GM18868 (cell line): Measurements from ENCODE around the gene EIF2B1.
"Not testable (repeated sequence)": the region's sequence is repeated elsewhere in the genome, so short reads cannot be mapped to it uniquely, and the experiment has no call there.

ENCODE experiments used
- ATAC-seq: cut with Tn5 transposase; IDR thresholded peaks from one replicate; pipeline ENCODE4 v1.9.1; 2021; ENCODE audit warnings: mild to moderate bottlenecking, moderate library complexity; ENCODE audit not compliant: unreplicated experiment

Gene EIF2B1

DNA sequence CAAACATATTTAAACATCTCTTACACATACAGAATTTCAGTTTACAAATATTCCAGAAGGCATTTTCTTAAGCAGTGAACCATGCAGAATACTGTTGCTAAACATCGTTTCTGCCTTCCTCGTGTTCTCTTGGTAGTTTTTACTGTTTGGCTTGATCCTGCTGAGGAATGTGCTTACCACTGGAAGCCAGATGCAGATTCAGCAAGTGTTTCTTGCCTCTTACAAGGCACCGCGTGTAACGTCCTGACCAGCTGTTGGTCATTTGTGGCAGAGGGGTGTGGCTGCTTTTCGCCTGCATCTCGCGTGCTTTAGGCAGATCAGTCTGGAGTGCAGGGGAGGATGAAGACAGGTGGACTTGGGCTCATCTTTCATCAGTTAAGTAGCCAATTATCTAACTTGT lies 12.4 kb downstream of the EIF2B1 start:
- no peak for ATAC-seq

DNA sequence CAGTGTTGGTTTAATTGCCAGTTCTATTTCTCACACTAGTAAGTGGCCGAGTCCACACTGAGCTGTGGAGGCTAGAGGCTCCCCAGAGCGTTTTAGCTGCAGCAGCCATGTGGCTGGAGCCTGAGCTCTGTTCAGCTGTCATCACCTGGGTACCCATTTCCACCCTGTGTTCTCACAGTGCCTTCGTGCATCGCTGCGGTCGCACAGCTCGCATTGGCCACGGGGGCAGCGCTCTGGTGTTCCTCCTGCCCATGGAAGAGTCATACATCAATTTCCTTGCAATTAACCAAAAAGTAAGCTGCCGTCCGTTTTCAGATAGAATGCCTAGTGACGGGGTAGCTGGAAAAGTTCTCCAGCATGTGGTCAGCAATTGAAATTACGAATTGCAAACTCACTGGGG lies 15.9 kb downstream of the EIF2B1 start:
- no peak for ATAC-seq

DNA sequence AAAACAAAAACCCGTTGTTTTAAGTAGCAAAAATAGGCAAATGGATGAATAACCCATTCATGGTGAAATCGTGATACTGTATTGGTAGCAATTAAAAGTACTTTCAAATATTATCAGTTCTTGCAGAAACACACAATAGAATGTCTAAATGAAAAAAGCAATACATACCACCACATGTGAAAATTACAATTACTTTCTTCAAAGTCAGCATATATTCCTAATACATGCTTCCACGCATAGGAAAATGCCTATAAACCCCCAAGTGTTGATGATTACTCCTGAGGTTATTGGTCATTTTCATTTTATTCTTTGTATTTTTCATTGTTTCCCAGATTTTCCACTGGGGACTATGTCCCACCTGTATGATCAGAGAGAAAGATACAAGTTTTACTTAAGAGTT lies 16.3 kb downstream of the EIF2B1 start:
- no peak for ATAC-seq

DNA sequence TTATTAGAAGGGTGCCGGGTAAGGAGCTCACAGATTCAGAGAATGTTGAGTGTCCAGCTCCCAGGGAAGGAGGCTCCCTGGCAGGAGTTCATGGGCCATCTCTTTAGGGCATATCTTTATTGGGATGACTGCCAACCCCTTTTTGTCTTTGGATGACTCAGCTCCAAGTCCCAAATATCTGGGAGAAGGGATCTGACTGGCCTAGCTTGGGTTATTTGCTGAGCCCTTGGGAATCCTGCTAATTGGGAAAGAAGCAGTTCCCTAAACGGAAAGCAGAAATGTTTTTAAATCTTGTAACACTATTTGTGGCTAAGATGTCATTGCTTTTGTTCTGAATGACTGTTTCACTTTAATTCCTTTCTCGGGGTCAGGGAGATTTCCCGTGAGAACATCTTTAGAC lies 19.0 kb downstream of the EIF2B1 start:
- no peak for ATAC-seq

DNA sequence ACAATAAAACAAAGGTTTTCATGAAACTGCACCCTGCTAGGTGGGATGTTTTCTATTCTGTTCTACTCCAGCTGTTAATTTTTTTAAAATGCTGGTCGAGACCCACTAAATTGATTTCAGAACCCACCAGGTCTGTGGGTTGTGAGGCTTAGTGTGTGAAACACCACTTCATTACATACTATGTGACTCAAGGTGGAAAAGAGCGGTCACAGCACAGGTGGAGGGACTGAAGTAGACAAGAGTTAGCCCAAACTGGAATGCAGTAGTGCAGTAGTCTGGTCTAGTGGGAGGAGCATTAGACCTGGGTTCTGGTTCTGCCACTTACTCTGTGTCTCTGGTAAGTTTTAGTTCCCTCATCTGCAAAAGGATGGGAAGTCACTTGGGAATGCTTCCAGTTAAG lies 19.4 kb downstream of the EIF2B1 start:
- ATAC-seq = no peak

DNA sequence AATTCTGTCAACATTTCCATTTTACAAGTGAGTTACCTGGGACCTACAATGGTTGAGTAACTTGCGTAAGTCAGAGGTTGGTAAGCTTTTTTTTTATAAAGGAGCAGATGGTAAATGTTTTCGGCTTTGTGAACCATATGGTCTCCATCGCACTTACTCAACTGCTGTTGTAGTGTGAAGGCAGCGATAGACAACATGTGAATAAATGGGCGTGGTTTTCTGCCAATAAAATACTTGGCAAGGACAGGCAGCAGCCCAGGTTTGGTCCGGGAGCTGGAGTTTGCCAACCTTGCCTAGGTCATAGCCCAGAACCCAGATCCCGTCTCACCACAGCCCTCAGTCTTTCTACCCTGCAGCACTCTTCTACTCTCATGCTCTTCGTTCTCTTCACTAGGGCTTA lies 25.3 kb downstream of the EIF2B1 start:
- no peak for ATAC-seq

DNA sequence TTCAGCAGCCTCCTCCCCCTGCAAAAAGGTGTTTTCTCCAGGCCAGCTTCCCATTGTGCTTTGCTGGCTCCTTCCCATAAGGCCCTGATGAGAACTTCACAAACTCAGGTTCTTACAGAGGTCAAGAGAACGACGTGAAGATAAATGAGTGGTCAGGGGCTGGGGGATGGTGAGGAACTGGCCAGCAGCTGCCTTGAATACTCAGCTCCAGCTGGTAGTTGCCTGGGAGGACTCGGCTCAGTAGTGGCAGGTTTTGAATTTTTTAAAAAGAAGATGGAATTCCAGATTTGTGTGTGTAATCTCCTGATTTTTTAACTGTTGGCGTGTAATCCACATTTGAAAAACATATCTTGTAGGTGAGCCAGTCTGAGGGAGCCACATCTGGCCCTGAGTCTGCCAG lies 25.7 kb downstream of the EIF2B1 start:
- no peak for ATAC-seq

DNA sequence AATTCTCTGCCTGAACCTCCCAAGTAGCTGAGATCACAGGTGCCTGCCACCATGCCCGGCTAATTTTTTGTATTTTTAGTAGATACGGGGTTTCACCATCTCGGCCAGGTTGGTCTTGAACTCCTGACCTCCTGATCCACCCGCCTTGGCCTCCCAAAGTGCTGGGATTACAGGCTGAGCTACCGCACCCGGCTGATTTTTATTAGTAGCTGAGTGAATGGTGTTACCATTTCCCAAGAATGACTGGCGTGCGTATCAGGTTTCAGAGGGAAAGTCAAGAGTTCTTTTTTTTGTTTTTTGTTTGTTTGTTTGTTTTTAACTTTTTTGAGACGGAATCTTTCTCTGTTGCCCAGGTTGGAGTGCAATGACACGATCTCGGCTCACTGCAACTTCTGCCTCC lies 30.0 kb downstream of the EIF2B1 start:
- not testable (repeated sequence) for ATAC-seq

DNA sequence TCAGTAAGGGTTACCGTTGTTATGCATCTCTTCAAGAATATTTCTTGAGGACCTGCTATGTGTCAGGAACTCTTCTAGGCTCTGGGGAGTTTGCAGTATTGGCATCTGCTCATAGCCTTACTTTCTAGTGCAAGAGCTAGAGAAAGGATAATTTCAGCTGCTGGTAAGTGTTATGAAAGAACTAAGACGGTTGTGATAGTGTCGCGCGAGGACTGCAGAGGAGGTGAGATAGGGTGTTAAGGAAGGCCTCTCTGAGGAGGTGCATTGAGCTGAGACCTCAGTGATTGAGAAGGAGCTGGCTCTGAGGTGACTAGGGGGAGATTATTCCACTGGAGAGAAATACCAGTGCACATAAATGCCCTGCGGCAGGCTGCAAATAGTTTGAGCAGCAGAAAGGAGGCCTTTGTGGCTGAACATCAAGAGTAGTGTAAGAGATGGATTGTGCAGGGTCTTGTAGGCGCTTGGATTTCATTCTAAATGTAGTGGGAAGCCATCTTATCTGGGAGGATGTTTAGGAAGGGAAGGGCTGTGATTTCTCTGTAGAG lies 30.8 kb downstream of the EIF2B1 start:
- ATAC-seq = no peak

DNA sequence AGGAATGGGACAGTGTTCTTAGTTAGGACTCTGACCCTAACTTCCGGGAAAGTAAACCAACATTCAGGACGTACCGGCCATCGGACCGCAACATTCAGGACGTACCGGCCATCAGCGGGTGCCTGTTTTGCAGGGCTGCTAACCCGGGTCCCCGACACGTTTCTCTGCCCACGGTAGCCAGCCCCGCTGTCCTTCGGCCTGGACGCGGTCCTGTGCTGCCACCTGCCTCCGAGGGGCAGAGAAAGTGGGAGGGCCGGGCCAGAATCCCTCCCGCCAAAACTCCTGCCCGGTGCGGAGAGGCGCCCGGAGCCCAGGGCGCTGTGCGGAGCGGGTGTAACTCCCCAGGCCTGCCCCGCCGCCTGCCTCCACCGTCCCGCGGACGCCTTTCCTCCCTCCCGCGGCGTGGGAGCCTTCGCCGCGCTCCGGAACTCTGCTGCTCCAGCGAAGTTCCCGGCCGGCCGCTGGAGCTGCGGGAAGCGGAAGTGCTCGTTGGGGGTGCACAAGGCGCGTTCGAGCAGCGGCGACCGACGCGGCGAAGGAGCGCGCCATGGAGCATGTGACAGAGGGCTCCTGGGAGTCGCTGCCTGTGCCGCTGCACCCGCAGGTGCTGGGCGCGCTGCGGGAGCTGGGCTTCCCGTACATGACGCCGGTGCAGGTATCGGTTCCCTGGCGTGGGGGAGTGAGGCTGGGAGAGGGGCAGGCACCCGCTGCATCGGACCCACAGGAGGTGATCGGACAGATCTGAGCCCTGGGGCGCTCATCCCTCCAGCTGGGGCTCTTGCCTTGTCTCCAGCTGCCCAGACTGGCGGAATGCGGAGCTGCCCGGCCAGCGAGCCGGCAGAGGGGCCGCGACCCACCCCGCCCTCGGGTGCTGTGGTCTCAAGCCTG lies 31.6 kb downstream of the EIF2B1 start, which contains the start of gene DDX55:
TSS of gene DDX55 (plus strand) at position 498 of the 888 bp plus-strand sequence. CDS start at position 548, 50 bp downstream.
- peak; percentile 91 for ATAC-seq

DNA sequence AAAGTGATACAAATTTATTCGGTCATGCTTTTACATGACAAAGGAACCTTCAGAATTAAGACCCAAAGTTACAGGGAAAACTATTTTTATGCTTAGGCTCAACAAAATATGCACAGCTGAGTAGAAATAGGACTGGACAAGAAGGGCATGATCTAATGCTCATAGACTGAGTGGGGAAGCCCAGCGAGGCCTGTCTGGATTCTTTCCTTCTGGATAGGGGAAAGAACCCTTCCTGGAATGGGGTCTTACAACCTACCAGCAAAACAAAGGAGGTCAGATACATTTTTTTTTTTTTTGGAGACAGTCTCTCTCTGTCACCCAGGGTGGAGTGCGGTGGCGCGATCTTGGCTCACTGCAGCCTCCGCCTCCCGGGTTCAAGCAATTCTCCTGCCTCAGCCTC lies 33.8 kb downstream of the EIF2B1 start:
- ATAC-seq = no peak

DNA sequence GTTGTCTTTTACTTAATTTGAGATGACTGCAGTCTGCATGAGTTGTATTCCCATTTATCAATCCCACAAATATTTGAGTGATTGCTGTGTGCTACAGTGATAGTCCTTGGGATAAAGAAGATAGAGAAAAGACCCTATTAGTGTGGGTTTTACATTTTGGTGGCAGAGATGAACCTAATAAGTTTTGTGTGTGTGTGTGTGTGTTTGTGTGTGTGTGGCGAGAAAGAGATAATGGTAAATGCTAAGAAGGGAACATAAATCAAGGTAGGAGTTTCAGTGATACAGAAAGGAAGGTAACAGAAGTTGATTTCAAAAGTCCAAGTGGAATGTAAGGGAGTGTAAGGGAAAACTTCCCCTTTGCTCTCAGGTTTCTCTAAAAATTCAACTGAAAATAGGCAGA lies 34.2 kb downstream of the EIF2B1 start:
- no peak for ATAC-seq

DNA sequence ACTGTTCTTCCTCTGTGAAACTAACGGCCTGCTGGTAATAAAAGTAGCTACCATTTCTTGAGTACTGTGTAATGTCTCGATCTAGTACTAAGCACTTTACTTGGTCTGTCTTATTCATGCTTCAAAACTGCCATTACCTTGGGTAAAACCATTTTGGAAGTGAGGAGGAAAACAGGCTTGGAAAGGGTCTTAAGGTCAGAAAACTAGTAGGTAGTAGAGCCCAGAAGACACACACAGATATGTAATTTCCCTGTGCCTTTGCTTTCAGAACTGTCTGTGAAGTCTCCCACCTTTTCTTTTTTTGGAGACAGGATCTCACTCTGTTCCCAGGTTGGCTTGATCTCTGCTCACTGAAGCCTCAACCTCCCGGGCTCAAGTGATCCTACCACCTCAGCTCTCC lies 35.0 kb downstream of the EIF2B1 start:
- ATAC-seq = no peak

DNA sequence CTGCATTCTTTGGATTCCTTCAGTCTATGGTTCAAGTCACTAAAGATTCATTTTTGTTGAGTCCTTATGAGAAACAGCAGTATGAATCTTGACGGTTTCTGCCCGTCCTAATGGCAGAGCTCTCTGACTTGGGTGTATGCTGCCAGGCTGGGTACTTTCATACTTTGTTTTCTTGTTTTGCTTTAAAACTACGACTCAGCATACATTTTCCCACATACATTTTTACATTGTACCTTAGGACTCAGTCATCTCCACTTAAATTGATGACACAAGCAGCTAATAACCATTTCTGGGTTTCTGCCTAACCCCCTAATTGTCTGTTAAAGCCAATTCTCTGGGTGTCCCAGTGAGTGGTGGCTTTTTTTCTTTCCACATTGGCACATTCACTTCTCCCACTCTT lies 36.4 kb downstream of the EIF2B1 start:
- no peak for ATAC-seq

DNA sequence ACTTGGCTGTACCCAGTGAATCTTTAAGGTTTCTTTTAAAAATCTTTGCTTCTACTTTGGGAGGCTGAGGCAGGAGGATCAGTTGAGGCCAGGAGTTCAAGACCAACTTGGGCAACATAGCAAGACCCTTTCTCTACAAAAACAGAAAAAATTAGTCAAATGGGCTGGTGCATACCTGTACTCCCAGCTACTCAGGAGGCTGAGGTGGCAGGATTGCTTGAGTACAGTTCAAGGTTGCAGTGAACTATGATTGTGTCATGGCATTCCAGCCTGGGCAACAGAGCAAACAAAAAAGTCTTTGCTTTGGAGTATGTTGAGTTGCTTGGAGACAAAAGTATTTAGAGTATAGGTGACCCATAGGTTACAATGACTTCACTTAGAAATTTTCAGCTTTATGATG lies 37.8 kb downstream of the EIF2B1 start:
- no peak for ATAC-seq

DNA sequence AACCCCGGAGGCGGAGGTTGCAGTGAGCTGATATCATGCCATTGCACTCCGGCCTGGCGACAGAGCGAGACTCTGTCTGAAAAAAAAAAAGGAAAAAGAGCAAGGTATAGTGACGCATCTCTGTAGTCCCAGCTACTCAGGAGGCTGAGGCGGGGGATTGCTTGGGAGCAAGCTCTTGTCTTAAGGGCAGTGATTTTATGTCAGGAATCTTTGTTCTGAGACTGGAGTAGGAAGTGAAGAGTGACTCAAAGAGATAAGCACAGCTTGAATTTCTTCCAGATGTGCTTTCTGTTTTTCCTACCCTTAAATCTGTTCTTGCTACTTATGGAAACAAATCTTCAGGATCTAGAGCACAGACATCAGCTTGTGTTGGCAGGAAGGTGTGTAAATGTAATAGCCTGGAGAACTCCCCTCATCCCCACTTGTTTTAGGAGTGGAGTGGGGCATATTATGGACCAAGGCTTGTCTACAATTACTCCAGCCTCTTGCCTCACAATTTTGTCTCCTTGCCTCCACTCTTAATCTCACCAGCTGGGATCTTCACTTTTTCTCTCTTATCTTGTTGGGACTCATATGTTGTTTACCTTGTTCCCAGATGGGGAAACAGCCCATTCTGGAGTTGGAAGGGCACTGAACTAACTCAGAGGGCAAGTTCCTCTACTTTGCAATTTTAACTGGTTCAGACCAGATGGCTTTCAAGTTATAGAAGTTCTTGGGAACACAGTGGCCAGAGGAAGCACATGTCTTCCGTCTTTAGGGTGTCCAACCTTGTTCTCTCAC lies 41.6 kb downstream of the EIF2B1 start:
- no peak for ATAC-seq

DNA sequence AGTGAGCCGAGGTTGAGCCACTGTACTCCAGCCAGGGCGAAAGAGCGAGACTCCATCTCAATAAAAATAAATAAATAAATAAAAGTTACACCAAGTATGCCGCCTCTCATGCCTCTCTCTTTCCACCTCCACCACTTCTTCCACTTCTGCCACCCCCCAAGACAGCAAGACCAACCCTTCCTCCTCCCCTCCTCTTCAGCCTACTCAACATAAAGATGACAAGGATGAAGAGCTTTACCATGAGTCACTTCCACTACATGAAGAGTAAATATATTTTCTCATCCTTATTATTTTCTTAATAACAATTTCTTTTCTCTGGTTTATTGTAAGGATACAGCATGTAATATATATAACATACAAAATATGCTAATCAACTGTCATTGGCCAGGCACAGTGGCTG lies 52.7 kb downstream of the EIF2B1 start:
- no peak for ATAC-seq

DNA sequence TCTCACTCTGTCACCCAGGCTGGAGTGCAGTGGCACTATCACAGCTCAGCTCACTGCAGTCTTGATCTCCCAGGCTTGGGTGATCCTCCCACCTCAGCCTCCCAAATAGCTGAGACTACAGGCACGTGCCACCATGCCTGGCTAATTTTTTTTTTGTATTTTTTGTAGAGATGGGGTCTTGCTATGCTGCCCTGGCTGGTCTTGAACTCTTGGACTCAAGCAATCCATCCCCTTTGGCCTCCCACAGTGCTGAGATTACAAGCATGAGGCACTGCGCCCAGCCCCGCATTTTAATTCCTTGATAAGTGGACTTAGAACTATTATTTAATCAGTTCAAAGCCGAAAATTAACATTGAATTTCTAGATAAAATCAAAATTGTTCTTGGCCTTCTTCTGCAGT lies 54.7 kb downstream of the EIF2B1 start:
- not testable (repeated sequence) for ATAC-seq

DNA sequence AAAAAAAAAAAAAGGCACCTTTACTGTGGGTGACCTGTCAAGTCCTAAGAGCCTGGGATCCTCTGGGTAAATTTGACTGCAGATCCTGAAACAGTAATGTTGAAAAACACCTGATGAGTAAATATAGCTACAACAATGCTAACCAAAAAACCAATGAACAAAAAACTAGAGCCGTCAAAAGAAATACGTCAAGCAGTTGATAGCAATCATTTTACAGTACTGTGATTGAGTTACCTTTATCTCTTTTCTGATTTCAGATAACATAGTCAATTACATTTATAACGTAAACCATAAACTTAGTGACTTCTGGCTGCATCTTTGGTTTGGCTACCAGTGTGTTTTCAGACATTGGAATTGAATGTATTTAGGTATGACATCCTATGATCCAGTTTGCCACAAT lies 55.2 kb downstream of the EIF2B1 start:
- no peak for ATAC-seq

DNA sequence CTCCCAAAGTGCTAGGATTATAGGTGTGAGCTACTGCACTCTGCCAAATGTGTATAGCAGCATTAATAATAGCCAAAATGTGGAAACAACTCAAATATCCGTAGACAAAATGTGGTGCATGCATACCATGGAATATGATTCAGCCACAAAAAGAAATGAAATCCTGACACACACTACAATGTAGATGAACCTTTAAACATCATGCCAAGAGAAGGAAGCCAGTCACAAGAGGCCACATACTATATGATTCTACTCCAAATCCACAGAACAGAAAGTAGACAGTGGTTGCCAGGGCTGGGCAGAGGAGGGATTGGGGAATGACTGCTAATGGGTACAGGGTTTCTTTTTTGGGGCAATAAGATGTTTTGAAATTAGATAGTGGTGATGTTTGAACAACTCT lies 56.9 kb downstream of the EIF2B1 start:
- ATAC-seq = no peak

DNA sequence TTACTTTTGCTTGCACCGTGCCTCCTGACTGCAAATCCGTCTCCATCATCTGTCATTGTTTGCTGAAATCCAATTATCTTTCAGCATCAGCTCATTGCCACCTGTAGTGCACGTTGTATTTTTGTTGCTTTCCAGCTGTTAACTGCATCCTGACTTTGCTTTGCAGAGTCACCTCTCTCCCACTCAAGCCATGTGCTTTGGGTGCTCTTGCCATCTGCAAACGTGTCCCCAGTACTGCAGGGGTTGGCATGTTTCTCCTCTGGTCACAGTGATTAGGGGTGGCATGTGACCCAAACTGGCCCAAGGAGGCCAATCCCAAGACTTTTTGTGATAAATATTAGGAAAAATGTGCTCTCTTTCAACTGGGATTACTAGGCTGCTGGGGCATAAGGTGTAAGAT lies 59.6 kb downstream of the EIF2B1 start:
- no peak for ATAC-seq

DNA sequence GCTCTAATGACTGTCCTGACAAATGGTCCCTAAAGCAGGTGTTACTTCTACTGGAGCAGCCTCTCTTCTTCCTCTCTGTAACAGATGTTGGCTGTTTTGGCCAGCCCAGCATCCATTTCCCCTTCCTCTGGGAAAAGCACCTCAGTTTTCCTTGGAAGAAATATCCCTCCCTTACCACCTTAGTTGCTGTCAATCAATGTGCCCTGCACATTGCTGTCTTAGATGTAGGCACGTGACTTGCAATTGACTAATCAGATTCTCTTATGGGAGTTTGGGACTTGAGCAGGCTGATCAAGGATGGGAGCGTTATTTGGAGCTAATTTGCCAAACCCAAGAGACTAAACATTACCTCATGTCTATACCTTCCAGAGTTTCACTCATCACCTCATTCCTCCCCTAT lies 61.1 kb downstream of the EIF2B1 start:
- no peak for ATAC-seq
